NCI-H510A (cell line): ENCODE results near the gene FGR.
"Not testable (repeated sequence)": the region's sequence is repeated elsewhere in the genome, so short reads cannot be mapped to it uniquely, and the experiment has no call there.

Experiments used
- DNase-seq: peaks from one replicate; lab custom pipeline; 2025; lab: John Stamatoyannopoulos, UW

The FGR gene

GRCh38 chr1:27659497-27660299 lies 24.7 kb upstream of the FGR start:
- DNase-seq, result peak; percentile 78

- DNase-seq, result no peak
These were observed 24.0 kb upstream of the FGR start for GRCh38 chr1:27658951-27659496.

DNA sequence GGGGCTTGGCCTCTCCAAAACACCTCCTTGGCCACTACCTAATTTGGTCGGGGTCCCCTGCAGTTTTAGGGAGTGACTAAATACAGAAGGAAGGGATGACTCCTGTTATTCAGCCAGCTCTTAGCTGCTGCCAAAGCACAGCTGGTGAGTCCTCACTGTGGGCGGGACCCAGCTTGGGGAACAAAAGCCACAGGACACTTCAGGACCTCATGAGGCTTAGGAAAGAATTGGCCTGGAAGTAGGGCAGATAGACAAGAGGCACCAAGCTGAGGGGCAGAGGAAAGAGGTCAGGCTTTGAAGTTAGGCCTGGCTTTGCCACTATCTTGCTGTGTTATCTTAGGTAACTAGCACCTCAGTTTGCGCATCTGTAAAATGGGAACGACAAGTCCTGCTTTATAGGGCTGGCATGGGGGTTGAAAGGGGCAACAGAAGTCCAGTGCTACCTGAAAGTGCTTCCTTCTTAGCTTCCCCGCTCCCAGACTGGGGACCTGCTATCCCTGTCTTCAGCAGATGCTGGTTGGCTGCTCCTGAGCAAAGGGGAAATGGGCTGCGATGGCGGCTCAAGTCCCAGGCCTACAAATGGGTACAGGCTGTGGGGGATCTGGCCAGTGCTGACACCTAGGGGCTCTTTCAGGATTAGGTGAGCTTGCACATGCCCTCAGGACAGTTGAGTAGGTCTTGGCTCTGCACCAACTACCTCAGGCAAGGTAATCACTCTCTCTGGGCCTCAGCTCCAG lies 21.3 kb upstream of the FGR start:
- DNase-seq, result no peak

DNA sequence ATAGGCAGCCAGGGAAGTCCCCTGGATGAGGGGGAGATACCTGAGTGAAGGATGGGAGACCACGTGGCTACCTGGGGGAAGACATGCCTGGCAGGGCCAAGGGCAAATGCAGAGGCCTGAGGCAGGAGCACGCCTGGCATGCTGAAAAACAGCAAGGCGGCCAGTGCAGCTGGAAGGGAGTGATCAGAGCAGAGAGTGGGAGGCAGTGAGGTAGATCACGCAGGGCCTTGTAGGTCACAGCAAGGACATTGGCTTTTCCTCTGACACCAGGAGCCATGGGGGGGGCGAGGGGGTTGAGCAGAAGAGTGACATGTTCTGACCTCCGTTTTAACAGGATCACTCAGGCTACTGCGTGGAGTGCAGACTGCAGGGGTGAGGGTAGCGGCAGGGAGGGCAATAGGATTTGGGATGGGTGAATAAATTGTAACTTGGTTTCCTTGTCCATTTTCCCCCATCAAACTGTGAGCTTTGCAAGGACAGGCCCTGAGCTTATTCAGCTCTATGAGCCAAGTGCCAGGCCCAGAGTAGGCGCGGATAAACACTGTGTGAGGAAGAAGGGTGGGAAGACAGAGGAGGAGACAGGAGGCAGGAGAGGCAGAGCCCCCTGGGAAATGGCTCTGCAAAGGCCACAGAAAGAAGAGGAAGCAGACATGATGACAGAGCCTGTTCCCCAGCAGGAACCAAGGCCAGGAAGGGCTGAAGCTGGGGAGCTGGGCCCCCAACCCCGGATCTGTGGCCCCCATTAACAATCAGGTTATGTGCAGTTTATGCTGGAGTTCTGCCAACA lies 20.4 kb upstream of the FGR start:
- no peak for DNase-seq

DNA sequence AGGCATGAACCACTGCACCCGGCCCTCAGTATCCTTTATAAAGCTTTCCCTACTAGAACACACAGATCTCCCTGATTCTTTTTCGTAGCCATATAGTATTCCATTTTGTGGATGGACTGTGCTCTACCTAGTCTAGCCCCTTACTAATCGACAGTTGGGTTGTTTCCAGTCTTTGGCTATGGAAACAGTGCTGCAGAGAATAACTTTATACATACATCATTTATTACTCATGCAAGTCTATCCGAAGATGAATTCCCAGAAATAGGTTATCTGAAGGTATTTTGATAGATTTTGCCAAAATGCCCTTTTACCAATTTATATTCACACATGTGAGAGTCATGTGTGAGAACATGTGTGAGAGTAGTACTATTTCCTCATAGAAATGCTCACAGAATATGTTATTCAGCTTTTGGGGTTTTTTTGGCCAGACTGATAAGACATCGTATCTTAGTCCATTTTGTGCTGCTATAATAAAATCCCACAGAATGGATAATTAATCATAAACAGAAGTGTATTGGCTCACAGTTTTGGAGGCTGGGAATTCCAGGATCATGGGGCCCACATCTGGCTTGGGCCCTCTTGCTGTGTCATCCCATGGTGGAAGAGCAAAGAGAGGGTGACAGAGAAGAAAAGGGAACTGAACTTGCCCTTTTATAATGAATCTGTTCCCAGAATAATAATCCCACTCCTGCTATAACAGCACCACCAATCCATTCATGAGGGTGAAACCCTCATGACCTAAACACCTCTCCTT lies 17.3 kb upstream of the FGR start:
- no peak for DNase-seq

GRCh38 chr1:27650539-27651175 lies 15.7 kb upstream of the FGR start:
- DNase-seq, result peak; percentile 78

GRCh38 chr1:27650171-27650538 lies 15.2 kb upstream of the FGR start:
- DNase-seq, result no peak

GRCh38 chr1:27649306-27649635 lies 14.3 kb upstream of the FGR start:
- no peak for DNase-seq

DNA sequence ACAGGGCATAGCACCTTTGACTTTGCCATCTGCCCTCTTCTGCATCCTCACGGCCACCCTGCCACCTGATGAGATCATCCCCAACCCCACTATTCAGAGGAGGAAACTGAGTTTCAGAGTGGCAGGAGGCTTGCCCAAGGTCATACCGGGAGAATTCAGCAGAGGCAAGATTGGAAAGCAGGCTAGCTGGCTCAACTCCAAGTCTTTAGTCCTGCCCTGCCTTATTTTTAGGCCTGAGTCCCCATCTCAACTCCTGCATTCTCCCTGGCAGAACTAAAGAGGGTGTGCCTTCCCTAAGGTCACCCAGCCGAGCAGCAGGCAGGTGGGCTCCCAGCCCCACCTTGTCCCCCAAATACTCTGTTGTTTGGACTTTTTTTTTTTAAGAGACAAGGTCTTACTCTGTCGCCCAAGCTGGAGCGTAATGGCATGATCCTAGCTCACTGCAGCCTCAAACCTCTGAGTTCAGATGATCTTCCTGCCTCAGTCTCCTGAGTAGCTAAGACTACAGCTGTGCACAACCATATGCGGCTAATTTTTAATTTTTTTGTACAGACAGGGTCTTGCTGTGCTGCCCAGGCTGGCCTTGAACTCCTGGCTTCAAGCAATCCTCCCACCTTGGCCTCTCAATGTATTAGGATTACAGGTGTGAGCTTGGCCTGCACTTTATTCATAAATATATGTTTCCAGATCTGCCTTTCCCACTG lies 13.8 kb upstream of the FGR start:
- DNase-seq, result no peak

DNA sequence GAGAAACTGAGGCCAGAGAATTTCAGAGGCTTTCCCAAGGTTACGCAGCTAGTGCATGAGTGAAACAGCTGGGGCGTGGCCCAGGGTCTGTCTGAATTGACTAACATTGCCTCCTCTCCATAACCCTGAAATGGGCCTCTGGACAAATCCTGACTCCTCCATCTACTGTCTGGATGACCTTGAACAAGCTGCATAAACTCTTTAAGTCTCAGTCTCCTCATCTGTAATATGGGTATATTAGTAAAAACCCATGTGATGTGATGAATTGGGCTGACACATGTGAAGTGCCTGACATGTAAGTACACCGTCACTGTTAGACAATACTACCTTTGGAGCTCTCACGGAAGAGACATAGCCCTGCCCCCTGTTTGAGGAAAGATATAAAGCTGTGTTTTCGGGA lies 12.3 kb upstream of the FGR start:
- no peak for DNase-seq

DNA sequence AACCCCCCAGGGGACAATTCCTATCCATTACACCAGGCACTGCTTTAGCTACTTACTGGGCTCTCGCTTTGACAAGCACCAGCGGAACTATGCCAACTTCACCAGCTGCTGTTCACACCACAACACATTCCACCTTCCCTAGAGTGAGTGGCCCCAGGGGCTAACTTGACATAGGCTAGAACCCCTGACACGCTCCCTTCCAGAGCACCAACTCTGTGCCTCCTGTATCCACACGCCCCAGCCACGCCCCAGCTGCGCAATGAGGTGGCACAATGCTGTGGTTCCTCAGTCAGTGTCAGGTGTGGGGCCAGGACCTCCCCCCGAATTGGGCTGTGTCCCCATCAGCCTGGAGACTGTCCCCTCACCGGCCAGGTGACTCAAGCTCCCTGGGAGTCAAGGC lies 11.7 kb upstream of the FGR start:
- DNase-seq, result no peak

GRCh38 chr1:27645071-27645415 lies 10.1 kb upstream of the FGR start:
- DNase-seq, result no peak

DNA sequence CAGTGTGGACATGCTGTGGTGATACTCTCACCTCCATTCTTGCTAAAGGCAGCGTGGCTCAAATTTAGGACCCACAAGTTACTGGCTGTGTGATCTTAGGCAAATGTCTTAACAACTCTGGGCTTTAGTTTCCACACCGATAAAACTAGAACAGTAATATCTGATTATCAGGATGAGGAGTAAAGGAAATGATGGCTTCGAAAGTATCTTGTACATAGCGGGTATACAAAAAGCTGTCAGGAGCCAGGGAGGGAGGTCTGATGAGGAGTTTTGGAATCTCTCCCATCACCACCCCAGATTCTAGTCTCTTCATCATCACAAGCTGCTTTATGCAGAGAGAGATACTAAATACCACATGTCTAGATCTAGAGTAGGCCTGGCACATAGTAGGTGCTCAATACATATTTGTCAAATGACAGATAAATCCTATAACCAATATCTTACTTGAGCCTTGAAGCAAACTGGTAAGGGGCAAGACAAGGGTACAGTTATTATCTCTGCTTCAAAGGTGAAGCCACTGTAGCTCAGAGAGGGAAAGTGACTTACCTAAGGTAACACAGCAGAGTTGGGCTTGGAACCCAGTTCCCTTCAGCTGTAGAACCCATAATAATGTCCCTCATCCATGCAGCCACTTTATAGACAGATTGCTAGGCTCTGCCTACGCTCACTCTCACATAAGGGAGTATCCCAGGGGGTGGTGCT lies 9.5 kb upstream of the FGR start:
- DNase-seq, result no peak

DNA sequence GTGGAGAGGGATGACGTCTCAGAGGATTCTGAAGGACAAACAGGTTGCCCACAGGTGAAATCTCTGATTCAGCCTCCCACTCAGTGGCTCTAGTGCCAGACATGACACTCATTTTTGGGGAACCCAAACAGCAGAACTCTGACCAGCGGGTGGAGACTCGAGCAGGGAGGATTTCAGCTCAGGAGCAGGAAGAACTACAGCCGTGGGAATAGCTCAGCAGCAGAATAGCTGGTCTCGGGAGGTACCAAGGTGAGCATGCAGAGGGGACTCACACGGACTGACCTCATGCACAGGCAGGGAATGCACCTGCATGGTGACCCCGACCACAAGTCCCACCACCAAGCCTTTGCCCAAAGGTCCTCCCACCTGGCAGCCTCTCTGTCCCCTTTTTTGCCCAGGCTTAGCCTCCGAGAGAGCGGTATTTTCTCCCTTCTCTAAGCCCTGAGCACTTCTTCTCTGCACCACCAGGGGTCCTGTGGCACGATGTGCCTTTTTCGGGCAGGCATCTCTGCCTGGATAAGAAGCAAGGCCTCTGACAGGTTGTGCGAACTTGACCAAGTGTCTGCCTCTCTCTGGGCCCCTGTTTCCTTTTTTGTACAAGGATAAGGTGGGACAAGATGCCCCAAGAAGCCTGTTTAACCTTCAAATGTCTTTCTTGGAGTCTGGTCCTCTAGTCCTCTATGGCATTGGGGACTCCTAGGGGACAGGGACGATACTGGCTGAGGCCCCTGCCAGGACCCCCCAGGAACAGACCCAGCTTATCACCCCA lies 8.8 kb upstream of the FGR start:
- no peak for DNase-seq

GRCh38 chr1:27640514-27640913 lies 5.5 kb upstream of the FGR start:
- DNase-seq, result not testable (repeated sequence)

DNA sequence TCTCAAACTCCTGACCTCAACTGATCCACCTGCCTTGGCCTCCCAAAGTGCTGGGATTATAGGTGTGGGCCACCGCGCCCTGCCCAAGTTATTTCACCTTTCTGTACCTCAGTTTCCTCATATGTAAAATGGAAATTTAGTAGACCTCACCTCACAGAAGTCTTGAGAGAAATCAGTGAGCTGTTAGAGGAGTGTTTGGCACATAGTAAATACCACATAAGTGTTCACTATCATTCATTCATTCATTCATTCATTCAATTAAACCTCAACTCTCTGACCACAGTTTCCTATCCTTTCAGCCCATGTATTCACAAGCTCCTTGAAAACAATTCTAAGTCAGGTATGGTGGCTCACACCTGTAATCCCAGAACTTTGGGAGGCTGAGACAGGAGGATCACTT lies 3.8 kb upstream of the FGR start:
- no peak for DNase-seq

GRCh38 chr1:27638047-27638734 lies 3.2 kb upstream of the FGR start:
- no peak for DNase-seq

GRCh38 chr1:27635396-27636142 lies 584 bp upstream of the FGR start:
- no peak for DNase-seq
